GM21786 (cell line): ENCODE measurements around the gene CAMK2D.

Source experiments
- ATAC-seq: cut with Tn5 transposase; IDR thresholded peaks from one replicate; pipeline ENCODE4 v1.9.1; 2021; ENCODE audit not compliant: unreplicated experiment

The CAMK2D gene

GRCh38 chr4:113407409-113407808, 354.1 kb downstream of the CAMK2D start:
- no peak for ATAC-seq

GRCh38 chr4:113406723-113407016, 354.9 kb downstream of the CAMK2D start:
- no peak for ATAC-seq

- no peak for ATAC-seq
These were observed 355.4 kb downstream of the CAMK2D start for GRCh38 chr4:113405874-113406722.

GRCh38 chr4:113404841-113405240, 356.7 kb downstream of the CAMK2D start:
- no peak for ATAC-seq

GRCh38 chr4:113404167-113404571, 357.4 kb downstream of the CAMK2D start:
- no peak for ATAC-seq
